Suppressor macrophage treated with lipopolysaccharide for 4 hours (primary cell): ENCODE measurements around the gene APPL2.

ENCODE experiments used
- DNase-seq: peaks from one replicate; pipeline ENCODE4 v3.0.0-alpha.2; 2020

The APPL2 gene, protein sequence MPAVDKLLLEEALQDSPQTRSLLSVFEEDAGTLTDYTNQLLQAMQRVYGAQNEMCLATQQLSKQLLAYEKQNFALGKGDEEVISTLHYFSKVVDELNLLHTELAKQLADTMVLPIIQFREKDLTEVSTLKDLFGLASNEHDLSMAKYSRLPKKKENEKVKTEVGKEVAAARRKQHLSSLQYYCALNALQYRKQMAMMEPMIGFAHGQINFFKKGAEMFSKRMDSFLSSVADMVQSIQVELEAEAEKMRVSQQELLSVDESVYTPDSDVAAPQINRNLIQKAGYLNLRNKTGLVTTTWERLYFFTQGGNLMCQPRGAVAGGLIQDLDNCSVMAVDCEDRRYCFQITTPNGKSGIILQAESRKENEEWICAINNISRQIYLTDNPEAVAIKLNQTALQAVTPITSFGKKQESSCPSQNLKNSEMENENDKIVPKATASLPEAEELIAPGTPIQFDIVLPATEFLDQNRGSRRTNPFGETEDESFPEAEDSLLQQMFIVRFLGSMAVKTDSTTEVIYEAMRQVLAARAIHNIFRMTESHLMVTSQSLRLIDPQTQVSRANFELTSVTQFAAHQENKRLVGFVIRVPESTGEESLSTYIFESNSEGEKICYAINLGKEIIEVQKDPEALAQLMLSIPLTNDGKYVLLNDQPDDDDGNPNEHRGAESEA

DNA sequence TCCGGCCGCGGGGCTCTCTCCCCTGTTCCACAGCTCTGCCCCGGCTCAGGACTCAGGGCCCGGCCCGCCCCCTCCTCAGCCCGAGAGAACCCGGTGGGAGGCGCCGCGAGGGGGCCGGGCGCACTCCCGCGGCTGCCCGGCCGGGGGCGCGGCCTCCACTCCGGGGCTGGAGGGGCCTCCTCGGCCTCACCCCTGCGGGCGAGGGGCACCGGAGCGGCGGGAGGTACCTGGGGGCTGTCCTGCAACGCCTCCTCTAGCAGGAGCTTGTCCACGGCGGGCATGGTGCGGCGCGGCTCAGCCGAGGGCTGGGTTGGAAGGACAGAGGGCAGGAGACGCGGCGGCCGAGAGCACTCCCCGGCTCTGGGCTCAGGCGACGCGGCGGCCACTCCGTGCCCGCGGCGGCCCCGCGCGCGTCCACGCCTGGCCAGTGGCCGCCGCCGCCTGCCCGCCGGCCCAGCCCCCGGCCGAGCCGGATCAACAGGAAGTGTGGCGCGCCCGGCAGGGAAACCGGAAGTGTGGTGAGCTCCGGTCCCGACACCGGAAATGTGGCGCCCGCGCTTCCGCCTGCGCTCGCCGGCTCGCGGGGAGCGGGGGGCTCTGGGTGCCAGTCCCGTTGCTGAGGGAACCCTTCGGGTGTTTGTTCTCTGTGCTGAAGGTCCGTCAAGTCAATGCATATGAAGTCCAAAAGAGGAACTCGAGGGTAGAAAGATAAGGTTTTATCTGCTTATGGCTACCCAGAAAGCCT, at the start of gene APPL2:
Gene APPL2 (minus strand): TSS at position 443 of the 745 bp plus-strand sequence. CDS start 162 bp downstream, at position 281.
- peak; percentile 94 for DNase-seq

DNA sequence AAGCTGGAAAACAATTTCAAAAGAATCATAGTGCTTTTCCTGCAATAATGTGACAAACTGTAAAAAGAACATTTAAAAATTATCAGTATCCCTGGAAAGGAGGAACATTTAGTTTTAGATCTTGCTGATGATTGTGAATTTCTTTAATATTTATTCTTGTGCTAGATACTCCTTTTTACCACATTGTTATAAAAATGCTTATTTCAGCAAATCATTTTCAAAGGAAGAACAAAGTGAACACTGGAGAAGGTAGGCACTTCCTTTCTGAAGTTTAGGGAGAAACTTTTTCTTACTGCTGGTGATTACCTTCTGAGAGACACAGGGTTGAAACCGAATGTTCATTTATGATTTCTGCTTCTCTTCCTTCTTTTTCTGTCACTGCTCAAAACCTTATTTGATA, 49.4 kb upstream of the APPL2 start:
- DNase-seq, result no peak

DNA sequence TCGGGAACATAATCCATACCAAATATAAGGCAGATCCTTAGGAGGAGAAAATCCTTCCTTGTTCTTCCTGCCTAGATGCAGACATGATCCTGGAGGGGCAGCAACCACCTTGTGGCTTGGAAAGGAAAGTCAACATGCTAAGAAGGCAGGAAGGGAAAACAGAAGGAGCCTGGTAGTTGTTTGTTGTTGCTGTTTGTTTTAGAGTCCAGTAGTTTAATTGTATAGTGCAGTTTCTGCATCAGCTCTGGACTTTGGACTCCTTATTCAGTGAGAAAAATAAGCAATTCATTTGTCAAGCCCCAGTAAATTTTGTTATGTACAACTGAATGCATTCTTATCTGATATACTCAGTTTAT, 45.7 kb upstream of the APPL2 start:
- no peak for DNase-seq

DNA sequence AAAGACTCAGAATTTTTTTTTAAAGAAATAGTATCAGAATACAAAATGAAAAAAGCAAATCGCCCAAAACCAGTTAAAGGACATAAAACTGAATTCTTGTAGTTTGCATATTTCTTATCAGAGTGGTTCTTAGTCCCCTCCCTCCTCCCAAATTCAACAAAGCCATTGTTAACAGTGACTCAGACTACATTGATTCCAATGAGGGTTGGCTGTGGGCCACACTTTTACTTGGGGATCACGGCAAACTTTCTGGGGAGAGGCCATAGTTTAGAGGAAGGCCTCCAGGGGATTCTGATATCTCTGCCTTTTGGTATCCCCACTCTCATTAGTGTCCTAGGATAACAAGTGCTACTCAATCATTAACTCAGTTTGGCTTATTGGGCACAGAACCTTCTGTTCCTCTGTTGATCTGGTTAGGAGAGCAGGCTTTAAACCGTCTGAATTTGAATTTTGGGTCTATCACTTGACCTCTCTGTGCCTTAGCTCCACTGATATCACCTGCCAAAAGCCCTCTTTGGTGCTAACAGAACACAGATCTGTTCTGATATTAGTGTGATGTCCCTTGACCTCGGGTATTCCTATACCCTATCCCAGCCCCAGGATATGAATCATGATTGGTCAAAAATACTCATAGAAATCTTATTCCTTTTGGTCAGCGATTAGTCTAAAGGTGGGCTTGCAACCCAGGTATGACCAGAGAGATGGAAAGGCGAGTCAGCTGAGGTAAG, 45.2 kb upstream of the APPL2 start:
- no peak for DNase-seq

DNA sequence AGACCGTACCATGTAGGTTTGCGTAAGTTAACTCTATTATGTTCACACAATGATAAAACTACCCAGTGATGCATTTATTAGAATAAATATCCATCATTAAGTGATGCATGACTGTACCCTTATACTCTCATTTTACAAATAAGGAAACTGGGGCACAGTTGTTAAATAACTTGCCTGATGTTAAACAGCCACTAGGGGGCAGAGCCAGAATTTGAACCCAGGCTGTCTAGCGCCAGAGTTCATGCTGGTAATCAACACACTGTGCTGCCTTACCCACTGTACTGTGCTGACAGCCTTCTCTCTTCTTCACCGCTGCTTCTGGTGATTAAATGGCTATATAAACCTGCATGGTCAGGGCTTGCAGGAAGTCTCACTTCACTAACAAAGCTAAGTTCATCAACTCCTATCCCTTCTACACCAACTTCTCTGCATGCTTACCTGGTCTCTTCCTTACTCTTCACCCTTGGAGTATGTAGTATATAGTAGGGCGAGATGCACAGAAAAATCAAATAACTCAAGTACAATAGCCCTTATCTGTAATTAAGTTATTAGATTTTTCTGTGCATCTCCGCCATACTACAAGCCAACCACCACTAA, 43.6 kb upstream of the APPL2 start:
- DNase-seq, result peak; percentile 51

DNA sequence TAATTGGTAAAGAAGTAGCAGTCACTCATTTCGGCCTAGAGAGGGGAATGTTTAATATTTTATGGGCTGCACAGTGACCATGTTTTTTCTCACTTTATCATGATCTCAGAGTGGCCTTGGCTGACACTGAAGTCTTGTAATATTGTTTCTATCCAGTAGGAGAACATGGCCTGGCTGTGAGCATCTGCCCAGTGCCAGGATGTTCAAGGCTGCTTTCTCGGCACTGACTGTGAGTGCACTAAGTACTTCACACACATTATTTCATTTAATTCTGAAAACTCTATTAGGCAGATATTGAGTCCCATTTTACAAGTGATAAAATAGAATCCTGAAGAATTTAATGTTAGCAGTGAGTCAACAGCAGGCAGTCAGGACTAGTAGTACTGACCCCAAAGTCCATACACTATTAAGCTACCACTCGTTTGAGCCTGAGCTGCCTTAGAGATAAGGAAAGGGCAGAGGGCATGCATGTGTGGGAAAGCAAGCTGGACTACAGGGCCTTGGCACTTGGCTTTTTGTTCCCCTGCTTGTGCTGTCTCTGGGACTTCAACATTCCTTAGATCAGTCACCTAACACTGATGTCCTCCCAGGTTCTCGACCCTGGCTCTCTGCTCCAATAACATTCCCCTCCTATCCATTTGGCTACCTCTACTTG, 42.2 kb upstream of the APPL2 start:
- DNase-seq, result no peak

DNA sequence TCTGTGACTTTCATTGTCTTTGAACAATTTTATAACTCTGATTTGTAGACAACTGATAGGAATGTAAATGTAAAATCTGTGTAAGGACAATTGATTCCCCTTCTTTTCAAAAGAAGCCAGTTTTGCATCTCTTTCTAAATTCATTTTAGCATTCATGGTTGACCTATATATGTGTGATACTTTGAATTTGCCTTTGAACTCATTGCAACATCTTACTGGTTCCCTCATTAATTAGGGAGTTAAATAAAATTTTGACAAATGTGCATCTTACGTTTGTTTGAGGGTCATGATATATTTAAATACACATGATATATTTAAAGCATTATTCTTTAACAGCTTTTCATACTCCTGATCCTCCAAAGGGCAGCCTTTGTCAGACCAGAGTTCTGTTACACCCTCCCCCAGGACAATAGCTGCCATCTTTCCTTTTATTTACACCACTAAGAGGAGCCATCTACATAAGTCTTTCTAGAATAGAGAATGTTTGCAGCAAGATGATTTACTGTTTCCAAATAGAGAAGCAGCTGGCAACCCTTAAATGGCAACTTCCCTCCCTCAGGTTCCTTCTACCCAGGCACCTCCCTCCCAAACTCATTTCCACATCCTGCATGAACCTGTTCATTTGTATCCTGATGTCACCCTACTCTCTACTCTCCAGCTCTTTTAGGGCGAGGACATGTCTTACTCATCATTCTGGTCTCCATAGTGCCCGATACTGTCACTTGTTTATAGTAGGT, 40.2 kb upstream of the APPL2 start:
- peak; percentile 23 for DNase-seq

DNA sequence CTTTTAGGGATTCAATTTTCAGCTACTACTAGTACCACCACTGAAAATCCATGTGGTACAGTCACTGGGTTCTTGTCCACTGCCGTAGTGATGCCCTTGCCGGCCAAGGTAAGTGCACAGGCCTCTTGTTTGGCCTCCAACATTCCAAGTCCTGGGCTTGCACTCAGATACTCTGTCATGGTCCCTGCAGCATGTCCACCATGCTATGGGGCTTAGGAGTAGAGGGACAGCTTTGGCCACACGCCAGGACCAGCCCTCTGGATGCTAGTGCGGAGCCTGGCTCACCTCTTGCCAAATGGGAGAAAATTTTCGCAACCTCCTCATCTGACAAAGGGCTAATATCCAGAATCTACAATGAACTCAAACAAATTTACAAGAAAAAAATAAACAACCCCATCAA, 38.6 kb upstream of the APPL2 start:
- no peak for DNase-seq

DNA sequence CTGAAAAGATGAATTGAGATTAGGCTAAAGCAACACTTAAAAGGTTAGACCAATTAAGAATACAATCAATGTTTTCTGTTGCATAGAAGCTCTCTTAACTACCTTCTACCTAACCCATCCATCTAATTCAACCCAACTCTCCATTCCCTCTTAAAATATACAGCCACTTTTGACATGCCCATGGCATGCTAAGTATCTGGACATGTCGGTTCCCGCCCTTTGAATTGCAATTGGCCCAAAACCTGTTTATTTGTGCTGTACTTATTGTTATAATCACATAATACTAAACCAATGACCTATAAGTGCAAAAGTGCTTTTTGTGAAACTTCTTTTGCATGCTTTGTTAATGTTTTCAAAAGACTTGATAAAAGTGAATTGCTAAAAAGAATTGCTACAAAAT, 37.6 kb upstream of the APPL2 start:
- no peak for DNase-seq

DNA sequence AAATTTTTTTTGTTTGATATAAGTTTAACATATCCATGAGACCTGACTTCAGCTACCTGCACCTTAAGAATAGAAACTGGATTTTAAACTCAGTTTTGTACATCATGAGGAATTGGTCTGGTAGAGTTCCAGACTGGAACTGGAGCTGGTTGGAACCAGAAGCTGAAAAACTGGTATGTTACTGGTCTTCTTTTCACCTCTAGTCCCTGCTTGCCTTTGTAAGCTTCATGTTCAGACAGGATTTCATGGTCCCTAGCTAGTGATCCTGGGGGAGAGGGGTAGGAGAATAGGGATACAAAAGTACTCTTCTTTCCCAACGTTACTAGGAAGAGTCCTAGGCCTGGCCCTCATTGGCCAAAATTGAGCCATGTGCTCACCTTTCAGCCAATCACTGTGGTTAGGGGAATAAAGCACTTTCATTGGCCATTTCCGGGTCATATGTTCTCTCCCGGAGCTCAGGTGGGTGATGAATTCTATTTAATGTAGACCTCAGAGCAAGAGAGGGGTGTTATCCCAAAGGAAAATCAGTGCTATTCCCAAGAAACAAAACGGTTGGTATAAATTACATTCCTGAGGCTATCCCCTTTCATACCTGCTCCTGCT, 36.9 kb upstream of the APPL2 start:
- no peak for DNase-seq

DNA sequence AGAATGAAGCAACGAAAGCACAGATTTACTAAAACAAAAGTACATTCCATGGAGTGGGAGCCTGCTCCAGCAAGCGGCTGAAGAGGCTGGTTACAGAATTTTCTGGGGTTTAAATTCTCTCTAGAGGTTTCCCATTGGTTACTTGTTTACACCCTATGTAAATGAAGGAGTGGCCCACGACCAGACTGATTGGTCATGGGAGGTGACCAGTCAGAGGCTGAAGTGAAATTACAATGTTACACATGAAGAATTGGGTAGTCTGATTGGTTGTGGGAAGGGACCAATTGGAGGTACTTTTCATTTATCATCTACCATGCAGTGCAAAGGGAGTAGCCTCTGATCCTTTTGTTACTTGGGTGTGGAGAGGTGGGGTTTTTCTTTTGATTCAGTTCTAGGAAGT, 36.2 kb upstream of the APPL2 start:
- DNase-seq, result no peak

DNA sequence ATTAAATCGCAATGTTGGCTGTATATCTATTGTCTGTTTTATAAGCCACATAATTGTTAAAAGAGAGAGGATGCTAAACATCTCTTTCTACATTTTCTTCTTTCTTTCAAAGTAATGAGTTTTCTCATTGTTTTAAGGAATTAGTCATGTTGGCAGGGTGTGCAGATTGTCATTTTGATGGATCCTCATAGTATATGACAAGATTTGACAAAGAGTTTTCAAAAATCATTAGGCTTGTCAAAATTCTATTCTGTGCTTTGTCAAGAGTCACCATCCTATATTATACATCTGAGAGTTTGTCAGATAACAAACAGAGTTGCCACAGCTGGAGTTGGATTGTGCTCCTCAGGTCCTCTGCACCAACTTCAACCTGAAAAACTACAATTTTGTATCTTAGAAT, 35.4 kb upstream of the APPL2 start:
- no peak for DNase-seq

DNA sequence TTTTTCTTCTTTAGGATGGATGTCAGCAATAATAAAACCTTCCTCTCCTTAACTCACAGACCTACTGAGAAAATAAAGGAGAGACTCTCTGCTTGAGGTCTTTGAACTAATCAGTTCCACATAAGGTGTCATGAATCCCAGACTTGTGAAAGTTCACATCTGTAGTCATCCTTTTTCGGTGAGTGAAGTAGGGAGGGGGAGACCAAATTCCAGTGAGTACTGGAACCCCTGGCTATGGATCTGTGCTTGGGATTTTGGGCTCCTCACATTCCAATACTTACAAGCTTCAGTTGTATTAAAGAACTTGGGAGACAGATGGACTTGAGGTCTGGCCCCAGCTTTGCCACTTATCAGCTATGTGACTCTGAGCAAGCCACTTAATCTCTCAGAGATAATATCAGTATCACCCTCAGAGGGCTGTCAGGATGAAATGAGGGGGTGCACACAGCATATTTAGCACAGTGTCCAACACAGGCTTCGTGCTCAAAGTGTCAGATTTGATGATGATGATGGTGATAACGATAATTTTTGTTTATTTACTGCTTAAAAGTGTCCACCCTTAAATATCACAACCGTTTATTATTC, 34.8 kb upstream of the APPL2 start:
- DNase-seq, result no peak

DNA sequence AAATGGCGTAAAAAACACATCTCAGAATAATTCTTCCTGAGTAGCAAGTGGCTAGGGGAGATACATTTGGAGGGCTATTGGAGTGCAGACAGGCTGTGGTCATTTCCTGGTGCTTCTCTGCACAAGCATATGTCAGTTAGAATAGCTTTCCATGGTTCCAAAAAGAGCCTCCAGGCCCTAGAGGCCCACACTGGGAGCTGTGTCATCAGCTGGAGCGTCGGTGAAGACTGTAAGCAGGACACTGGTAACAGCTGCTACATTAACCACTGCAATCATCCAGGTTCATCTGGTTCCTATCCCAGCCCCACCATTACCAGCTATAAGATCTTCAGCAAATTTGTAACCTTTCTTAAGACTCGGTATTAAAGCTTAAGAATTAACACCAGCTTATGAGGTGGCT, 31.7 kb upstream of the APPL2 start:
- DNase-seq, result no peak

DNA sequence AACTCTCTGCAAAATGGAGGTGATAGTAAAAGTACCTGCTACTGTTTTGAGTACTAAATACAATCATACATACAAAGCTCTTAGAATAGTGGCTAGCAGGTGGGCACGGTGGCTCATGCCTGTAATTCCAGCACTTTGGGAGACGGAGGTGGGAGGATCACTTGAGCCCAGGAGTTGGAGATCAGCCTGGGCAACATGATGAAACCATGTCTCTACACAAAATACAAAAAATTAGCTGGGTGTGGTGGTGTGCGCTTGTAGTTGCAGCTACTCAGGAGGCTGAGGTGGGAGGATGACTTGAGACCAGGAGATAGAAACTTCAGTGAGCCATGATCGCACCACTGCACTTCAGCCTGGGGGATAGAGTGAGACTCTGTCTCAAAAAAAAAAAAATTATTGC, 28.8 kb upstream of the APPL2 start:
- DNase-seq, result no peak

DNA sequence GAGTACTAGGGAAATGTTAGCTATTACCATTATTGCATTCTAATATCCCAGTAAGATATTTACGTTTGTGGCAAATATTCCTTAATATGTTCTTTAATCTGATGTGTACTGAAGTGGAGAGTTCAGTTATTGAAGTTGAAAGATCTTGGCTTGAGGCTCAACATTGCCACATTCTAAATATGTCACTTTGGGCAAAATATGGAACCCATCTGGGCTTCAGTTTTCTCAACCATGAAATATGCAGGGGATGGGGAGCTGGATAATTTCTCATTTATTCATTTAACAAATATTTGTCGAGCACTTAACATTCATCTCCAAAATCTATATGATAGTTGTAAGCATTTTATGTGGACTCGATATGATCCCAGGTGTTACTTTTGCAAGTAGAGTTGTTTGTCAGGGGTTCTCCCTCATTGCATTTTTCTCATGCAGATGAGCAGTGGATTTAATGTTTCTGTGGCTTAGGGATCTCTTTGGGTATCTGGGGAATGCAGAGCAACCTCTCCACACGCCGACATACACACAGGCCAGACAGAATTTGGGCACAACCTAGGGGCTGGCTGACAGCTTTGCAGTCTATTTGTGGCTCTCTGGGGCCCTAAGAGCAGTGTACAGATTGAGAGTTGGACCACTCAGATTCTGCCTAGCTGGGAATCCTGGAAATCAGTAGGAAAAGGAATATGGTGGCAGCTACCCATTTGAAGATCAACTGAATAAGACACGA, 26.6 kb upstream of the APPL2 start:
- DNase-seq, result no peak

DNA sequence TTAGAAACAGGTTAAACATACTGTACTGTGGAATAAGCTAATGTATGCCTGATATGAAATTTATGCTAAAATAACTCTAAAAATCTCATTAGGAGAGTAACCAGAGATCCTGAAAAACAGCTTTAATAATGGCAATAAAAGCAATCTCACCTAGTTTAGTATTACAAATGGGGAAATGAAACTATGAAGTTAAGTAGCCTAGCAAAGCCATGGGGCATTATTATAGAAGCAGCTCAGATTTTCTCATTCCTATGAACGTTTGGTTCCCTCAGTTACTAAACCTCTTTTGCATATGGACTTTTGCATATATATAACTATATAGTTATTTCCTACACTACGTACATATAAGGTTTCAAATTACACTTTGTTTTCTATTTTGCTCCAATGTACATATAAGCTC, 25.0 kb upstream of the APPL2 start:
- no peak for DNase-seq

DNA sequence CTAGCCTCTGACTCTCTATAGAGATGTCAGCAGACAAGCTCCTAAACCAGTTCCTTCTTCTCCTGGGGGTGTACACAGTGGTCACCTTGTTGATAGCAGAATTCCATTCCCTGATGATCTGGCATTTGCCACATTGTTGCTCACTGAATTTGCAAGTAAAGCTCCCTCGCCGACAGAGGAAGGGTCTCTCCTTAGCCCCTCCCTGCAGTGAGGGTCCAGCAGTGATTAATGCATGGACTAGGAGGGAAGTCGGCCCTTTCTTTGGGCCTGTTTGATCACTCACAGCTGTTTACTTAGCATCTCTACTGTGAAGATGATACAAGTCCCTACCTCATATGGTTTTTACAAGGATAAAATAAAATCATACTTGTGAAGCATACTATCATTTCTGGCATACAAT, 23.3 kb upstream of the APPL2 start:
- no peak for DNase-seq

DNA sequence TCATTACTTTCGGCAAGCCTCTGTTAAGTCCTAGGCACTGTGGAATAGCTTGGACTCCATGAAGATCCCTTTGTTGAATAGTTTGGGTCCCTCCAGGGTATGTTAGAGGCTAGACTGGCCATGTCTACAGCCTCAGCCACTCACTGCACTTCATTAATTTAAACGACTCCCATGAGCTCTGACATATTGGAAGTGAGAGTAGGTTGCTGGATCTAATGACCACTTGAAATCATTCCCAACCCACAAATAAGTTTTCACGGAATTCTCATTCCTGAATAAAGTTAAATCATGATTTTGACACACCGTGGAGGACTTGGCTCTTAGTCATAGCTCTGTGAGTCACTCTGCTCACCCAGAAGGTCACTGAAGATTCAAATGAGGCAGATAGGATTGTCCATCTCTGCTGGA, 21.4 kb upstream of the APPL2 start:
- no peak for DNase-seq

DNA sequence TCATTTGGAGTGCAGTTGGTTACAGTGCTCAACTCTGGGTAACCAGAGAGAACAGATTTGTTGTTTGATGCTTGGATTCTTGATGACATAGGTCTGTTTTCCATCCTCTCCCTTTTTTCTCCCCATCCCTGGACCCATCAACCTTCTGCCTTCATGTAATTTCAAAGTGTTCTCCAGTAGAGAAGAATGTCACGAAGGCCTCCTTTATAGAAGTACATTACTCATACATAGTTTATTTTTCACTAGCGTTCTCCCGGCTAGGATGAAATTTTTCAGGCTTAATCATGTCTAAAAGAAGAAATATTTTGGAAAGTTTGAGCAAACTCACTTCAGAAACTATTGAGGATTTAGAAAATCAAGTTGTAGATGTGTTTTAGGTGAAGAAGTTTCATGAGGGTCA, 20.9 kb upstream of the APPL2 start:
- no peak for DNase-seq
